Activated CD4-positive, alpha-beta memory T cell treated with anti-CD3 and anti-CD28 coated beads for 36 hours (primary cell): ENCODE results near the gene GREM1. TPM values are rescaled to one million over a fixed set of nuclear protein-coding genes. Genes with fewer than 3 reads are reported as not detected.

ENCODE experiments used
- CTCF ChIA-PET: fragments of 350-600 bp; sonication (Branson Sonifier 250); formaldehyde crosslinking; loops from one replicate; lab custom pipeline; 2021; ENCODE audit warnings: antibody characterized with exemption, inconsistent platforms; lab: Charles Lee
- POLR2A ChIA-PET: fragments of 350-600 bp; sonication (Branson Sonifier 250); formaldehyde crosslinking; loops from one replicate; lab custom pipeline; 2021; ENCODE audit warnings: antibody characterized with exemption; lab: Charles Lee
- DNase-seq: peaks from one replicate; pipeline ENCODE4 v3.0.0-alpha.2; 2020
- H3K27ac Mint-ChIP-seq: one replicate; pipeline ENCODE4 v1.8.0; 2021; ENCODE audit warnings: mixed read lengths
- H3K27me3 Mint-ChIP-seq: one replicate; pipeline ENCODE4 v1.8.0; 2021; ENCODE audit warnings: mixed read lengths
- H3K36me3 Mint-ChIP-seq: one replicate; pipeline ENCODE4 v1.8.0; 2021; ENCODE audit warnings: mixed read lengths
- H3K4me1 Mint-ChIP-seq: one replicate; pipeline ENCODE4 v1.8.0; 2021; ENCODE audit warnings: low read depth, mixed read lengths
- H3K4me3 Mint-ChIP-seq: one replicate; pipeline ENCODE4 v1.8.0; 2021; ENCODE audit warnings: mild to moderate bottlenecking, mixed read lengths
- H3K9me3 Mint-ChIP-seq: one replicate; pipeline ENCODE4 v1.8.0; 2021; ENCODE audit warnings: mixed read lengths
- intact Hi-C: fragments of 100-400 bp; cut with micrococcal nuclease; formaldehyde crosslinking; loops from one replicate; pipeline ENCODE4 v1.15.1; 2023
- total RNA-seq, 2 experiments: library from RNA; stranded (reverse); gene quantifications; one replicate each; pipeline ENCODE4 v1.2.3, GENCODE V29; 2021

GREM1 gene
- total RNA-seq, 2 experiments from 2014 or later: not detected

- Mint-ChIP-seq H3K27me3 (no peaks in the 10 kb centered on the region), H3K36me3 (no peaks in the 10 kb centered on the region), H3K4me3 (no peak overlapping the region), H3K27ac (no peak overlapping the region), H3K9me3 (no peaks in the 10 kb centered on the region), H3K4me1 (no peaks in the 10 kb centered on the region)
- ChIA-PET CTCF (interaction anchor here (0.6 to 1.7 kb wide), 2 partner anchors 21 to 83 kb away, joined by 3 to 5 read pairs; no protein-coding TSS in a partner anchor), POLR2A (no interaction called here)
- intact Hi-C loops: no loop called here
- no peak for DNase-seq
Observed at GRCh38 chr15:32682977-32683630, 34.7 kb upstream of the GREM1 start.

DNA sequence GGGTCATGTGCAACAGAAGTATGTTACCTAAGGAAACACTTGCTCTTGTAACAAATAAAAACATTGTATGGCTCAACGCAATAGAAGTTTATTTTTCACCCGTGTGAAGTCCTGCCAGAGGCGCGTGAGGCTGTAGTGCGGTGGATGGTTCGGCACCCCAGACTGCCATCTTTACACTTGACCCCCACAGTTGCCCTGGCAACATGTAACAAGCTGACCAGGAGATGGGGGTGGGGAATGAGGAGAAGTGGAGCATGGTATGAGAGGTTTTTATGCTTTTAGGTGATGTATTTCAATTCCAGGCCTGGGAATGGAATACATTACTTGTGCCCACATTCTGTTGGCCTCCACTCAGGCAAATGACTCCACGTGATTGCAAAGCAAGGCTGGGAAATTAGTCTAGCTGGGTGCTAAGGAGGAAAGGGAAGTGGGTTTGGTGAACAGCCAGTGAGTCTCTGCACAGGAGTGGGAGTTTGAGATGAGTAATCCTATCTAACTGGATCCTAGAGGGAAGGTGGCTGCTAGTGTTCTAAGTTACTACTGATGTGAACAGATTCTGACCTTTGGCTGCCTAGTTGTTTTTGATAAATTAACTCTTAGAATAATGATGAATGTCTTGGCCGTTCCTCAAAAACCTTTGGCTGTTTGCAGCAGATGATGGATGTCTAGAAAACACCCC, 33.8 kb upstream of the GREM1 start:
- ChIA-PET POLR2A (no interaction called here), CTCF (interaction anchor here (1.7 kb wide), 1 partner anchor 22 kb away, joined by 5 read pairs; no protein-coding TSS in a partner anchor)
- Mint-ChIP-seq H3K4me3 (no peak overlapping the region), H3K27me3 (no peaks in the 10 kb centered on the region), H3K9me3 (no peaks in the 10 kb centered on the region), H3K36me3 (no peaks in the 10 kb centered on the region), H3K27ac (no peak overlapping the region), H3K4me1 (no peaks in the 10 kb centered on the region)
- no peak for DNase-seq
- intact Hi-C loops: no loop called here

DNA sequence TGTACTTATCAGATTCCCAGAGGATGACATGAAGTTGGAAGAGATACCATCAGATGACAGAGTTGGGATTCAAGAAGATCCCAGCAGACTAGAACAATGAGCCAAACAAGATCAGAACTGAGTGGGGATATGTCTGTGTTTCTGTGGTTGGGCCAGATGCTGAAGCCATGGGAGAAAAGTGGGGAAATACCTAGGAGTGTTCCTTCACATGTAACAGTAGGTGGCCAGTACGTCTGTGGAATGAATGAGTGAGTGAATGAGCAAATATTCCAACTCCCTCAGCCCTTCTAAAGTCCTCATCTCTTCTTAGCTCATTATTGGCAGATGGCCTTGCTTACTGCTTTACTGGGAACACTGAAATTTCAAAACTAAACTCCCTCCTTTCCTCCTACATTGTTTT, 32.2 kb upstream of the GREM1 start:
- no peak overlapping the region for H3K27ac Mint-ChIP-seq
- no peaks in the 10 kb centered on the region for H3K9me3 Mint-ChIP-seq
- H3K36me3 Mint-ChIP-seq: no peaks in the 10 kb centered on the region
- CTCF ChIA-PET: no interaction called here
- H3K27me3 Mint-ChIP-seq: no peaks in the 10 kb centered on the region
- H3K4me1 Mint-ChIP-seq: no peaks in the 10 kb centered on the region
- POLR2A ChIA-PET: no interaction called here
- DNase-seq: no peak
- H3K4me3 Mint-ChIP-seq: no peak overlapping the region
- intact Hi-C loops: no loop called here

GRCh38 chr15:32687556-32687955, 30.2 kb upstream of the GREM1 start:
- CTCF ChIA-PET: interaction anchor here (1.2 kb wide), 1 partner anchor 11 kb away, joined by 3 read pairs; no protein-coding TSS in a partner anchor
- no peak overlapping the region for H3K4me3 Mint-ChIP-seq
- DNase-seq: no peak
- intact Hi-C loops: no loop called here
- no peak overlapping the region for H3K27ac Mint-ChIP-seq
- no peaks in the 10 kb centered on the region for H3K9me3 Mint-ChIP-seq
- POLR2A ChIA-PET: no interaction called here
- no peaks in the 10 kb centered on the region for H3K27me3 Mint-ChIP-seq
- no peaks in the 10 kb centered on the region for H3K4me1 Mint-ChIP-seq
- H3K36me3 Mint-ChIP-seq: no peaks in the 10 kb centered on the region

- CTCF ChIA-PET: interaction anchor here (1.2 kb wide), 1 partner anchor 10 kb away, joined by 3 read pairs; no protein-coding TSS in a partner anchor
Observed at GRCh38 chr15:32688151-32688639, 29.6 kb upstream of the GREM1 start.

DNA sequence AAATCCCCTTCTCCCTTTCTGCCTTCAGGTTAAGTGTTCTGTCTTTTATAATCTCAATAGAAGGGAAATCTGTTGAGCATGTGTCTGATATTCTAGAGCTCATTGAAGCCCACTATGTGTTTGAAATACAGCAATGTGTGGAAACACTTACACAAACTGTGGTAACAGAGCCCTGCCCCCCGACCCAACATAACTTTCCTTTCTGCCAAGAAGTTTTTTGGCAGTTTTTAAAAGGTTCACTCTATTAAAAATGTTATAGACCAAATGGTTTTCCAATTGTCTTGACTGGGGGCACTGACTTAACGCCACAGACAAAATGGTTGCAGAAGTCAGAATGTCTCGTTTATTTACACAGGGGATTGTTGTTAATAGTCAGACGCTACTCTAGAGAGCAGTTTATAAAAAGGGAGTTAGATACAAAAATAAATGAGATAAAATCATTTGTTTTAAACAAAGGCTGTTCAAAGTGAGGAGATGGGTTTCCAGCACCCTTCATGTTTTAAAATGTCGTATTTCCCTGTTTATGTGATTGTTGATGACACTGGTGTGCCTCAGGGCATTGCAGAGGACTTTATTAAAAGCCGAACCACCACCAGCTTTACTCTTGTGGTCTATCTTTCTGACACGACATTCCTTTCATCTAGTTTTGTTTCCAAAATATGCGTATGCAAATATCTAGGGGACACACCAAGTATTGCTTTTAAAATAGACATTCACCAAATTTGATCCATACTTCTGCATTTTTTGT, 26.7 kb upstream of the GREM1 start:
- DNase-seq: no peak
- Mint-ChIP-seq H3K4me1 (no peaks in the 10 kb centered on the region), H3K9me3 (no peaks in the 10 kb centered on the region), H3K36me3 (no peaks in the 10 kb centered on the region), H3K4me3 (no peak overlapping the region), H3K27ac (no peak overlapping the region), H3K27me3 (no peaks in the 10 kb centered on the region)
- ChIA-PET POLR2A (no interaction called here), CTCF (no interaction called here)
- intact Hi-C loops: no loop called here

More at GRCh38 chr15:32688151-32688639, 29.6 kb upstream of the GREM1 start:
- Mint-ChIP-seq H3K9me3 (no peaks in the 10 kb centered on the region), H3K4me3 (no peak overlapping the region), H3K27ac (no peak overlapping the region), H3K4me1 (no peaks in the 10 kb centered on the region), H3K27me3 (no peaks in the 10 kb centered on the region), H3K36me3 (no peaks in the 10 kb centered on the region)
- no peak for DNase-seq
- intact Hi-C loops: no loop called here
- POLR2A ChIA-PET: no interaction called here

- no peaks in the 10 kb centered on the region for H3K9me3 Mint-ChIP-seq
- H3K27ac Mint-ChIP-seq: no peak overlapping the region
- H3K4me3 Mint-ChIP-seq: no peak overlapping the region
- DNase-seq: no peak
- CTCF ChIA-PET: no interaction called here
- POLR2A ChIA-PET: no interaction called here
- H3K27me3 Mint-ChIP-seq: no peaks in the 10 kb centered on the region
- no peaks in the 10 kb centered on the region for H3K4me1 Mint-ChIP-seq
- intact Hi-C loops: no loop called here
- H3K36me3 Mint-ChIP-seq: no peaks in the 10 kb centered on the region
Observed at GRCh38 chr15:32691689-32692038, 26.1 kb upstream of the GREM1 start.

DNA sequence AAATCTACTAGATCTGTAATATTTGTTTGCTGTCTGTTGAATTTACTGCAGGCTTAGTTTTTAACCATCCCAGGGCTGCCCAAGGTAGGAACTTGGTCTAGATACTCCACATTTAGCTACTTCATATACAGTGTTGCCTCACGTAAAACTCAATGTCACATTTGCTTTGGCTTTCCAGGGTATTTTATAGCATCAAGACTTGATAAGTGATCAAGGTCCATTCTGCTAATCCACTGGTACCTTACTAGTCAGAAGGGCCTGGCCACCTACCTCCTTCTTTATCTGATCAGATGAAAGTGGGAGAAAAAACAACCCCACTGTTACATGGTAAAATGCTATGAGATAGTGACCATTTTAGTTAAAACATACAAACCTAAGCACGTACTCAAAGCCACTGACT, 25.5 kb upstream of the GREM1 start:
- no peak overlapping the region for H3K27ac Mint-ChIP-seq
- H3K4me3 Mint-ChIP-seq: no peak overlapping the region
- intact Hi-C loops: no loop called here
- ChIA-PET CTCF (no interaction called here), POLR2A (no interaction called here)
- no peaks in the 10 kb centered on the region for H3K27me3 Mint-ChIP-seq
- no peaks in the 10 kb centered on the region for H3K4me1 Mint-ChIP-seq
- no peaks in the 10 kb centered on the region for H3K36me3 Mint-ChIP-seq
- H3K9me3 Mint-ChIP-seq: no peaks in the 10 kb centered on the region
- DNase-seq: no peak

GRCh38 chr15:32694222-32694983, 23.4 kb upstream of the GREM1 start:
- no peak for DNase-seq
- Mint-ChIP-seq H3K4me3 (no peak overlapping the region), H3K27me3 (peaks cover 4% of the 10 kb centered on the region), H3K27ac (no peak overlapping the region), H3K9me3 (no peaks in the 10 kb centered on the region), H3K4me1 (no peaks in the 10 kb centered on the region), H3K36me3 (no peaks in the 10 kb centered on the region)
- intact Hi-C loops: no loop called here
- CTCF ChIA-PET: no interaction called here
- POLR2A ChIA-PET: no interaction called here

DNA sequence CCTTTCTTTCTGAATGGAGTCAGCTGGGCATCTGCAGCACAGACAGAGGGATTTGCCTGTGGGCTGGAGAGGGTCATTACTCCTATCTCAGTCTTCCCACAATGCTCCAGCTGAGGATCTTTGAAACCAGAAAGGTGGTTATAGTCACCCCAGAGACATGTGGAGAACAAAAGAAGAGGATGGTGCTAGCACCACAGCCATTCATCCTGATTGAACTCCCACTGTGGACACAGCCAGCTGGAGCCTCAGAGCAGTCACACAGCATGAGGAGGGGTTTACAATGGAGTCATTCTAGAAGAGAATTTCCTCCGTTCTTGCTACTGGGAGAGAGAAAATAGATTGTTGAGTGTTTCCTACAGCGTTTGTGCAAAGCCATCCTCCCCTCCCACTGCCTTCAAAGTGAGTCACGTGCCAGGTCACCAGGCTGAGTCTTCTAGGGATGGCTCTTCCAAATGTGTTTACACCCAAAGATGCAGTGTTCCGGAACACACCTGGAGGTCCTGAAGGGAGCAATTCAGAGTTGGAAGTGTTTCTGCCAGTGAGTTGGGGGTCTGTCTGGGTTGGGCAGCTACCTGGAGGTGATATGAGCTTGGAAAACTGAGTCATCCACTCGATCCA, 18.9 kb upstream of the GREM1 start:
- DNase-seq: no peak
- no peaks in the 10 kb centered on the region for H3K4me1 Mint-ChIP-seq
- no peaks in the 10 kb centered on the region for H3K9me3 Mint-ChIP-seq
- H3K4me3 Mint-ChIP-seq: no peak overlapping the region
- intact Hi-C loops: no loop called here
- no peak overlapping the region for H3K27ac Mint-ChIP-seq
- no peaks in the 10 kb centered on the region for H3K36me3 Mint-ChIP-seq
- H3K27me3 Mint-ChIP-seq: peaks cover 6% of the 10 kb centered on the region
- CTCF ChIA-PET: interaction anchor here (1.5 kb wide), 1 partner anchor 12 kb away, joined by 3 read pairs; no protein-coding TSS in a partner anchor
- POLR2A ChIA-PET: no interaction called here

DNA sequence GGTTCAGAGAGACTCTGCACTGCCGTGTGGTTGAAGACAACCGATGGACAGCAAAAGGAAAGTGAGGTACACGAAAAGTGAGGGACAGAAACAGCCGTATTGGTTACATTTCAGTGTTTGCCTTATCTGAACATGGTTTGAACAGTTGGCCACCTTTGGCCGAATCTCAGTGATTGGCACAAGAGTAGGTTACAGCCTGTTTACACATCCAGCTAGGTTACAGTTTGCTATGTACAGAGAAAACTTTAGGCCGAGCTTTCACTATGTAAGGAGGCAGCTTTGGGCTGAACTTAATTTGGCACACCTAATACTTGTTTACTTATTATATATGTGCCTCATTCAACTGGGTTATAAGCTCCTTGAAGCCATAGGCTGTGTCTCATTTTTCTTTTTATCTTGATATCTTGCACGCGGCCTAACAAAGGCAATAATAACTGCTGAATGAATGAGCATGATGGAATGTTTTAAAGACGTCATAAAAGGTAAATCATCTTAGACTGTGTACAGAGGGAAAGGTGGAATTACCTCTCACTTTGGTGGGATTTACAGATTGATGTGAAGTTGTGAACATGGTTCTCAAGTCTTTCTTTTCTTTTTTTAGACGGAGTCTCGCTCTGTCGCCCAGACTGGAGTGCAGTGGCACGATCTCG, 17.2 kb upstream of the GREM1 start:
- H3K4me1 Mint-ChIP-seq: no peaks in the 10 kb centered on the region
- no peaks in the 10 kb centered on the region for H3K36me3 Mint-ChIP-seq
- no peak overlapping the region for H3K27ac Mint-ChIP-seq
- H3K9me3 Mint-ChIP-seq: no peaks in the 10 kb centered on the region
- DNase-seq: no peak
- ChIA-PET CTCF (no interaction called here), POLR2A (no interaction called here)
- H3K27me3 Mint-ChIP-seq: peaks cover 6% of the 10 kb centered on the region
- no peak overlapping the region for H3K4me3 Mint-ChIP-seq
- intact Hi-C loops: no loop called here
